IPS-18a (cell line): ENCODE results near the gene ZNF438.

ENCODE experiments used
- H3K27ac ChIP-seq: one replicate; pipeline ENCODE4 v1.5.1; 2013; ENCODE audit warnings: low read length
- H3K27me3 ChIP-seq: one replicate; pipeline ENCODE4 v1.6.1; 2013; ENCODE audit warnings: mild to moderate bottlenecking, low read length; ENCODE audit not compliant: control insufficient read depth, insufficient read depth
- H3K36me3 ChIP-seq: one replicate; pipeline ENCODE4 v1.6.1; 2013; ENCODE audit warnings: low read depth, low read length; ENCODE audit not compliant: control insufficient read depth
- H3K4me1 ChIP-seq: one replicate; pipeline ENCODE4 v1.6.1; 2013; ENCODE audit warnings: low read depth, low read length; ENCODE audit not compliant: control insufficient read depth
- H3K4me3 ChIP-seq: one replicate; pipeline ENCODE4 v1.5.1; 2013; ENCODE audit warnings: low read length
- H3K9ac ChIP-seq: one replicate; pipeline ENCODE4 v1.6.1; 2013; ENCODE audit warnings: mild to moderate bottlenecking, low read length, moderate library complexity
- H3K9me3 ChIP-seq: one replicate; pipeline ENCODE4 v1.6.1; 2013; ENCODE audit warnings: low read depth, low read length; ENCODE audit not compliant: control insufficient read depth

Gene ZNF438

DNA sequence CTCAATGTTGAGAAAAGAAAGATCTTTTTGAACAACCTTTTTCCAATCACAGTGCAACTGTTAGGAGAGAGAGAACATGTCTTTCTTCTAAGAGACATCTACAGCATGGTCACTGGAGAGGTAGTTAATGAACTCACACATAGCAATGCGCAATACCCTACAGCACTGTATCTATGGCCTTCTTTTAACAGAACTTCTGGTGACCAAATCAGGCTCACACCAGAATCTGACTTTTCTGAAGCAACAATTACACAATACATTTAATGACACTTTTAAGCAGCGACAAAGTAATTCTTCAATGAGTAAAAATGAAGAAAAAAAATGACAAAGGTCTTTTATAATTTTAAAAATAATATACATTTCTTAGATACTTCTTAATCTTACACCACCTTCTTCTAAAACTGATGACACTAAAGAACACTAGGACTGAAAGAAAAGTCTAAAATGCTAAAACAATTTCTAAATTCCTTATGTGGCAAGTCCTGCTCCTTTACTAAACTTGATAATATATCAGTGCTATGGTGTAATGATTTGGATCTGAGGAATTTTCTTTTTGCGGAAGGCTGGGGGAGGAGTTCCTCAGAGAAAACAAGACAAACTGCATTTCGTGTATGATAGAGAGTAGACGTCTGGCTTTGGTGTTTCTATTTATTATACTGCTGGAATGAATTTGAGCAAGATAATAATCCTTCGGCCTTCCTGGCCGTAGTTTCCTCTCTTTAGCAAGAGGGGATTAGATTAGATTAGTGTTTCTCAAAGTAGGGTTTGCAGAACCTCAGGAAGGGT lies 166.3 kb downstream of the ZNF438 start:
- H3K9ac ChIP-seq: no peak overlapping the region
- H3K9me3 ChIP-seq: no peaks in the 10 kb centered on the region
- no peaks in the 10 kb centered on the region for H3K36me3 ChIP-seq
- no peaks in the 10 kb centered on the region for H3K27me3 ChIP-seq
- H3K4me1 ChIP-seq: peaks cover 4% of the 10 kb centered on the region
- H3K27ac ChIP-seq: no peak overlapping the region
- no peak overlapping the region for H3K4me3 ChIP-seq

DNA sequence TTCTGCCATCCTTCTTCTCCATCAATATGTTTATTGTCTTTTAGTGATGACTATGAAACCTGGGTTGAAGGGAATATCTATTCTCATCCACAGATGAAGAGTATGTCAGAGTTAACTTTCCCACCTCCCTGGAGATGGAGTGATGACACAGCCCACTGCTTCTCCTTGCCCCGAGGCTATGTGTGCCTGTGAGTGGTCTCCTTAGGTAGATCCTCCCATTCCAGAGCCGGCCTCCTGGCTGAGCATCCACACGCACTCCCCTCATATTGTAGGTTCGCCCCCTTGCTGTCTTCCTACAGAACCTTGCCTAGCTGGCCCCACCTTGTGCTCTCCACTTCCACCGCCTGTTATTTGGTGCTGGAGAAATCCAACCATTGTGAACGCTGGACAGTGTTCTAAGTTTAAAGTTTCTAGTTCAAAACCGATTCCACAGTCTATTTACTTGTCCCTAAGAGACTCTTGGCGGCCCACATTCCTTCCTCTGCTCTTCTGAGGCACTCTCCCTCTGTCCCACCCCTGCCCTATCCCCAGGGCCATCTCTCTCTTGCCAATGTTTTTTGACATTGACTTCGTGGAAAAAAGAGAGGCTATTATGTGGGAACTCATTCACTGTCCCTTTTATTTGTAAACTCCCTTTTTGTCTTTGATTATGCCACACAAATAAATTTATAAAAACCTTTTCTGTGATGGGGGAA lies 168.0 kb downstream of the ZNF438 start:
- no peak overlapping the region for H3K4me3 ChIP-seq
- no peaks in the 10 kb centered on the region for H3K9me3 ChIP-seq
- H3K27me3 ChIP-seq: no peaks in the 10 kb centered on the region
- no peak overlapping the region for H3K27ac ChIP-seq
- no peaks in the 10 kb centered on the region for H3K36me3 ChIP-seq
- H3K9ac ChIP-seq: no peak overlapping the region
- no peaks in the 10 kb centered on the region for H3K4me1 ChIP-seq

DNA sequence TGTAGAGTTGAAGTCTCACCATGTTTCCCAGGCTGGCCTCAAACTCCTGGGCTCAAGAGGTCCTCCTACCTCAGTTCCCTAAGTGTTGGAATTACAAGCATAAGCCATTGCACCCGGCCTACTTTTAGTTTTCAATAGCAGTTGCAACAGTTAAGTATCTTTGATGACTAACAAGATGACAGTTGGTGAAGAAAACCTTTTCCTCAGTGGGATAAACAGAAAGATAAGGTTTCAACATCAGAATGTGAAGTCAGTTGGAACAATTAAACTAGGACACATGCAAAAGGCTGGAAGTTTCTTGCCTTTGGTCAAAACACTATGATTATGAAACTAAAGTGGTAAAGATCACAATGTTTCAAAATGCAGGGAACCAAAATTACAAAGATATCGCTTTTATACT lies 169.2 kb downstream of the ZNF438 start:
- no peaks in the 10 kb centered on the region for H3K9me3 ChIP-seq
- no peaks in the 10 kb centered on the region for H3K4me1 ChIP-seq
- no peaks in the 10 kb centered on the region for H3K36me3 ChIP-seq
- H3K9ac ChIP-seq: no peak overlapping the region
- H3K4me3 ChIP-seq: no peak overlapping the region
- H3K27ac ChIP-seq: no peak overlapping the region
- H3K27me3 ChIP-seq: no peaks in the 10 kb centered on the region

DNA sequence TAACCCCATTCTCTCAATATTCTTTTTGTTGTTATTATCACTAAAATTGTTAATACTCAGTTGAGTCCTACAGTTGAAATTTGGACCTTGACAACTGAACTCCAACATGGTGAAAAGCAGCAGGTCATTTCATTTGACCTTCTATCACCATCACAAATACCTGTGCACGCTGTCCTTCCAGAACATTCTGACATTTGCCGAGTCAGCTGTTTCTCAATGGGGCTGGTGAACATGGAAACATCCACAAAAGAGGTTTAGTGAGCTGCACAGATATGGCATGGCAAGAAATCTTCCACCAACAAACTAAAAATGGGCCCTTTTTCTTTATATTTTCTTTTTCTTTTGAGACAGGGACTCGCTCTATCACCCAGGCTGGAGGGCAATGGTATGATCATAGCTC lies 169.7 kb downstream of the ZNF438 start:
- H3K27ac ChIP-seq: no peak overlapping the region
- no peak overlapping the region for H3K4me3 ChIP-seq
- no peaks in the 10 kb centered on the region for H3K36me3 ChIP-seq
- H3K9ac ChIP-seq: no peak overlapping the region
- H3K9me3 ChIP-seq: no peaks in the 10 kb centered on the region
- no peaks in the 10 kb centered on the region for H3K27me3 ChIP-seq
- no peaks in the 10 kb centered on the region for H3K4me1 ChIP-seq

- H3K4me3 ChIP-seq: no peak overlapping the region
- no peaks in the 10 kb centered on the region for H3K36me3 ChIP-seq
- H3K9me3 ChIP-seq: no peaks in the 10 kb centered on the region
- H3K27ac ChIP-seq: no peak overlapping the region
- no peak overlapping the region for H3K9ac ChIP-seq
- no peaks in the 10 kb centered on the region for H3K4me1 ChIP-seq
- no peaks in the 10 kb centered on the region for H3K27me3 ChIP-seq
These were observed 170.4 kb downstream of the ZNF438 start for GRCh38 chr10:30861221-30861620.

DNA sequence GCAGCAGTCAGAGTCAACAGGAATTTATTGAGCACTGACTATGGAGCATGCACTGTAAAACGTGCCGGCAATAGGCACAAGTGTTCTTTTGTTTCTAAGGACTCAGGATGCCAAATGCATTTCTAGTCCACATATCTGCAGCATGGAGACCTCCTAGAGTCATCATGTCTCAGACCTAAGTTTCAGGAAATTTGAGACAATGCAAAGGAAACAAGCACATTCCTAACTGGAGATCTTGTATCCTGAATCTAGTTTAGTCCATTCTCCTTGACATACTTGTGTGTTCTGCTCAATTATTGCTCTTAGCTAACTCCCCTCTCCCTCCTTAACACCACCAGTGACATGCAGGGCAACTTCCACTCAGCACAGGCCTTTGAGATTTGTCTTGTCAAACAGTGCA lies 173.2 kb downstream of the ZNF438 start:
- Histone ChIP-seq H3K4me1 (no peaks in the 10 kb centered on the region), H3K36me3 (no peaks in the 10 kb centered on the region), H3K27ac (no peak overlapping the region)

DNA sequence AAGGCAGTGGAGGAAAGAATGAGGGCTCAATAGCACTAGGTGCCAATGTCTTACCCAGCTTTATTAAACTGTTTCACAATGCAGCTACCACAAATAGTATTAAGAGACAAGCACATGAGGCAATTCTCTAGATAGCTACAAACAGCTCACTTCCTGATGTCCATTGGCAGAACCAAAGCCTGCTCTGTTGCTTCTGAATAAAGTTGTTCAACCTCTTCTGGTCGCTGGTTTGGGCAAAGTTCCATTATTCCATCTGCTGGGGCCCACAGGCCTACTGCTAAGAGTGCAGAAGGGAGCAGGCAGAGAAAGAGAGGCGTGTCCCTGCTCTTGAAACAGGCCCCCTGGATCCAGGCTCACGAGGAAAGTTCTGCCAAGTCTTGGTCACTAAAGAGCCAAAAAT lies 173.9 kb downstream of the ZNF438 start:
- H3K4me3 ChIP-seq: no peak overlapping the region
- no peaks in the 10 kb centered on the region for H3K9me3 ChIP-seq
- no peak overlapping the region for H3K27ac ChIP-seq
- no peak overlapping the region for H3K9ac ChIP-seq
- H3K4me1 ChIP-seq: no peaks in the 10 kb centered on the region
- no peaks in the 10 kb centered on the region for H3K27me3 ChIP-seq
- H3K36me3 ChIP-seq: no peaks in the 10 kb centered on the region

More for the DNA sequence above, 173.2 kb downstream of the ZNF438 start:
- H3K9ac ChIP-seq: no peak overlapping the region
- no peak overlapping the region for H3K4me3 ChIP-seq
- no peaks in the 10 kb centered on the region for H3K27me3 ChIP-seq
- no peaks in the 10 kb centered on the region for H3K9me3 ChIP-seq

- no peaks in the 10 kb centered on the region for H3K4me1 ChIP-seq
- no peaks in the 10 kb centered on the region for H3K36me3 ChIP-seq
- H3K9ac ChIP-seq: no peak overlapping the region
- H3K9me3 ChIP-seq: no peaks in the 10 kb centered on the region
- H3K4me3 ChIP-seq: no peak overlapping the region
- no peak overlapping the region for H3K27ac ChIP-seq
- H3K27me3 ChIP-seq: no peaks in the 10 kb centered on the region
These were observed 176.5 kb downstream of the ZNF438 start for GRCh38 chr10:30855131-30855530.

GRCh38 chr10:30854656-30855055 lies 177.0 kb downstream of the ZNF438 start:
- H3K4me1 ChIP-seq: no peaks in the 10 kb centered on the region
- H3K27me3 ChIP-seq: no peaks in the 10 kb centered on the region
- no peak overlapping the region for H3K27ac ChIP-seq
- H3K4me3 ChIP-seq: no peak overlapping the region
- H3K9ac ChIP-seq: no peak overlapping the region
- H3K9me3 ChIP-seq: no peaks in the 10 kb centered on the region
- no peaks in the 10 kb centered on the region for H3K36me3 ChIP-seq

DNA sequence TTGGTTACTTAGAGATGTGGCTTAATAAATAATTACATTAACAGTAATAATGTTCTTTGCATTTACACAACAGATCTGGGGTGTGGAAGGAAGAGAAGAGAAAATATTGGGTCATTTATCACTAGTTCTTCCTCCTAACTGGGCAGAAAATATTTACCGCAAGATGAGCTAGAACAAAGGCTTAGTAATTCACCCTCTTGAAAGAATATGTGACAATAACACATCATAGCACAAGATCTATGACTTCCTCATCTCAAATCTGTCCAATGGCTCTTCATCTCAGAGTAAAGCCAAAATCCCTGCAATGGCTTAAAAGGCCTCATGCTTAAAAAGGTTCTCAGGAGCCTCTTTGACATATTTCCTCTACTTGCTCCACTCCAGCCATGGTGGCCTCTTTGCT lies 178.6 kb downstream of the ZNF438 start:
- Histone ChIP-seq H3K9me3 (no peaks in the 10 kb centered on the region), H3K4me1 (no peaks in the 10 kb centered on the region), H3K27me3 (no peaks in the 10 kb centered on the region), H3K36me3 (no peaks in the 10 kb centered on the region), H3K9ac (no peak overlapping the region), H3K4me3 (no peak overlapping the region), H3K27ac (no peak overlapping the region)

- Histone ChIP-seq H3K4me3 (no peak overlapping the region), H3K9me3 (no peaks in the 10 kb centered on the region), H3K9ac (no peak overlapping the region), H3K4me1 (no peaks in the 10 kb centered on the region), H3K27ac (no peak overlapping the region), H3K36me3 (no peaks in the 10 kb centered on the region), H3K27me3 (no peaks in the 10 kb centered on the region)
These were observed 180.9 kb downstream of the ZNF438 start for GRCh38 chr10:30850776-30851175.
